HG03439 (cell line): Measurements from ENCODE around the gene SLC31A1.

Source experiments
- ATAC-seq: cut with Tn5 transposase; IDR thresholded peaks from one replicate; pipeline ENCODE4 v1.9.1; 2021; ENCODE audit warnings: mild to moderate bottlenecking, moderate library complexity; ENCODE audit not compliant: unreplicated experiment

Gene SLC31A1

GRCh38 chr9:113301548-113301947 lies 80.2 kb downstream of the SLC31A1 start:
- ATAC-seq: no peak

GRCh38 chr9:113302792-113303418 lies 81.6 kb downstream of the SLC31A1 start, which contains the start of gene RNF183:
RNF183 (minus strand) TSS chr9:113303376; CDS start chr9:113298184, 5,192 bp downstream.
- ATAC-seq: no peak

GRCh38 chr9:113306566-113306965 lies 85.2 kb downstream of the SLC31A1 start:
- ATAC-seq: no peak

- ATAC-seq: no peak
These were observed 86.1 kb downstream of the SLC31A1 start for GRCh38 chr9:113307396-113307975.

- ATAC-seq: no peak
These were observed 88.0 kb downstream of the SLC31A1 start for GRCh38 chr9:113309204-113309813.

- ATAC-seq: no peak
These were observed 89.2 kb downstream of the SLC31A1 start for GRCh38 chr9:113310538-113310937.

- ATAC-seq: no peak
These were observed 90.6 kb downstream of the SLC31A1 start for GRCh38 chr9:113311961-113312360.

- no peak for ATAC-seq
These were observed 91.9 kb downstream of the SLC31A1 start for GRCh38 chr9:113313261-113313660.
